Measurements from ENCODE around the gene ATAD5.

Gene ATAD5

DNA sequence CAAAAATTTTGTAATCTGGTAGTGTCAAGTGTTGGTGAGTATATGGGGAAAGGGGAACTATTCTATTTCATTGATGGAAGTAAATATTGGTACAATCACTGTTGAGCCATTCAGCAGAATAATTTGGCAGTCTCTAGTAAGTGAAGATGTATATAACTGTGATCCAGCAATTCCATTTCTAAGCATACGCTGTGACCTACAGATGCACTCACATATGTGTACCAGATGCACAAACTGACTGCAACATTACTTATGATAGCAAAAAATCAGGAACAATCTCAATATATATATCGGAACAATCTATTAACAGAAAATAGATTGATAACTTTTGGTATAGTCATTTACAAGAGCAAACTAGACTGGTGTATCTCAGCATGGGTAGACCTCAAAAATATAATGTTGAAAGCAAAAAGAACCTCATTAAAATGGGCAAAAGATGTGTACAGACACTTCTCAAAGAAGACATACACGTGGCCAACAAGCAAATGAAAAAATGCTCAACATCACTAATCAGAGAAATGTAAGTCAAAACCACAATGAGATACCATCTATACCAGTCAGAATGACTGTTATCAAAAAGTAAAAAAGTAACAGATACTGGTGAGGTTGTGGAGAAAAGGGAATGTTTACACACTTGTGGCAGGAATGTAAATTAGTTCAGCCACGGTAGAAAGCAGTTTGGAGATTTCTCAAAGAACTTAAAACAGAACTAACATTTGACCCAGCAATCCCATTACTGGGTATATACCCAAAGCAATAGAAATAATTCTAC is 110.7 kb downstream of the ATAD5 start:
- H3K27ac ChIP-seq: no peak overlapping the region
- no peak for DNase-seq (ENCODE audit: low read depth, low spot score)

Data from epithelial cell of prostate (primary cell).